PC-9 (cell line): ENCODE measurements around the gene NPR1.

ENCODE experiments used
- CTCF ChIP-seq: fragments of 200-600 bp; sonication (generic); conservative IDR thresholded peaks from 2 replicates; pipeline ENCODE4 v1.6.1; 2017; ENCODE audit warnings: mixed run types, antibody characterized with exemption, mild to moderate bottlenecking, moderate library complexity
- EZH2 ChIP-seq: fragments of 200-600 bp; sonication (generic); IDR thresholded peaks from 2 replicates; pipeline ENCODE4 v1.8.0; 2017; ENCODE audit warnings: antibody characterized with exemption, low read depth

GRCh38 chr1:153670257-153670858 lies 8.1 kb upstream of the NPR1 start:
- TF ChIP-seq CTCF (no peak), EZH2 (no peak)
